NCI-H345 treated with DMSO at 0.1 percent for 48 hours (cell line): Measurements from ENCODE around the gene WHAMM.

Experiments
- DNase-seq: peaks from one replicate; lab custom pipeline; 2025; ENCODE audit not compliant: unreplicated experiment; lab: John Stamatoyannopoulos, UW

WHAMM gene

DNA sequence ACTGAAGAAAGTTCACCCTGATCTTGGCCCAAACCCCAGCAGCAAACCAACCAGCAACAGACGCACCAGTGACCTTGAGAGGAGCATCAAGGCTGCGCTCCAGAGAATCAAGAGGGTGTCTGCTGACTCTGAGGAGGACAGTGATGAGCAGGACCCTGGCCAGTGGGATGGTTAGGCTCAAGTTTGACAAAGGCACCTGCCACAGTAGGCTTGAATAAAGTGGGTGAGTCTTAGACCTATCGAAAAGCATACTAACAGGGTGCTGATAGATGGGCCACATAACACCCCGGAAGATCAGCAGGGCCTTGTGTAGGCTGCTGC, 23.9 kb downstream of the WHAMM start:
- DNase-seq, result no peak

DNA sequence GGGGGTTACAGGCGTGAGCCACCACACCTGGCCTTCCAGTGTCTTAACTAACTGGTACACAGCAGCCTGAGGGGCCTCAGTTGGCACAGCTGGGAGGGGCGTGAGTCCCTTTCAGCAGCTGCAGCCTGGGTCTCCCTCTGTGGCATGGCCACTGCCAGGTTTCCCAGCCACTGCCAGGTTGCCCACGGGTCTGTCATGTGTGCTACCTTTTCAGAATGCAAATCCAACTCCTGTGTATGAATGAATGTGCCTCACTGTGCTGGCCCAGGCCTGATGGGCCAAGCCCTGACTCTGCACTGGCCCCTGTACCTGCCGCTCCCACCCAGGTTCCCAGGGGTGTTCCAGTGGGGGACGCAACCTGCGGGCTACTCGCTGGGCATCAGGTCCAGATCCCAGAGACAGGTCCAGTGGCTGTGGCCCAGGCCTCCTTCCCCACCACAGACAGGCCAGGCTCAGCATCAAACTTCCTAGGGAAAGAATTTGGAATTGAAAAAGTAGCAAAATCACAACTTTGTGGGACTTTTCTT, 26.0 kb downstream of the WHAMM start:
- no peak for DNase-seq

DNA sequence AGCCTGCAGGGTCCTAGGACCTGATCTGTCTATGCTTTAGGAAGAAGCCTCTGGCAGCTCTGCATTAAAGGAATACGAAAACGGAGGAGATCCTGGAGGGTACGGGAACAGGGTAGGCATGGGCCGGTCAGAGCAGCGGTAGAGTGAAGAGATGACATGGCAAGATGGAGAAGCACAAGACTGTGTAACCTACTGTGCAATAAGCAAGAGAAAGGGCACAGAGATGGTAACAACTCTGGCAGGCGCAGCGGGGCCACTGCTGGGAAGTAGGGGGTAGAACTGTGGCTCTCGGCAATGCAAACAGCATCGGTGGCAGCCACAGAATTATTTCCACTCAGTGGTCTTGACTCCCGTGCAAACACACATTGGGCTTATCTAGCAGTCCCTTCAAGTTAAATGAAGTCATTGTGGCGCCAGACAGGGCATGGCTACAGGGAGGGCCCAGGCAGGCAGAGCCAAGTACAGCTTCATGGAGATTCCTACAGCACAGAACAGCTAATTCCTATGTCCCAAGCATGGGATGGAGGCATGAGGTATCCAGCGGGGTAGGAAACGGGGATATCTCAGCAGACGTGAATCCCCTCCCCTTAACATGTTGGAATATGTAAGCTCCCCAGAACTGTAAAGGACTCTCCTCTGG, 28.8 kb downstream of the WHAMM start:
- no peak for DNase-seq

DNA sequence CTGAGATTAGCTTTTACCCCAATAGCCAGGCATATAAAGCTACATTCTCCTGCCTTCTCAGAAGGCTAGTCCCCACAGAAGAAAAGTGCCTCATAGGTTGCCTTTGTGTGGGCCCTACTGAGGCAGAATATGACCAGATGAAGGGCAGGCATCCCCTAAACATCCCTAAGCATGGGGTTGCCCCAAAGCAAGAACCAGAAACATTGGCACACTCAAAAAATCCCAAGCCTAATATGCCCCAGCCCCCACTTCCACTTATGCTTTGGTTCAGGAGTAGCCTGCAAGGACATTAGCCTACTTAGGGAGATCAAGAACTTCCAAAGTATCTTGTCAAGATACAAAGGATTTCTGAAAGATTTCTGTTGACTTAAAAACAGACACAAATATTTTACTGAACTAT, 29.7 kb downstream of the WHAMM start:
- no peak for DNase-seq

DNA sequence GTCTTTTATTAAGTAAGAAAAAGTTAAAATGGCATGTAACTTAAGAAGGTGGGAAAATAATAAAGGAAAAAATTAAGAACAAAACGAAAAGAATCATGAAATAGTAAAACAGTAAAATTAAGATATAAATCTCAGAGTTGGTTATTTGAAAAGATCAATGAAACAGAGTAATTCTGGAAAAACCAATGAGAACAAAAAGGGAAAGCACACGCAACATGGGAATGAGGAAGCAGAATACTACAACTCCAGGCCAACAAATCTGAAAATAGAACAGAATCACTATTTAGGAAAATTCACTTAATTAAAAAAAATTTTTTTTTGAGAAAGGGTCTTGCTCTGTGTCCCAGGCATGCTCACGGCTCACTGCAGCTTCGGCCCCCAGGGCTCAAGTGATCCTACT, 30.7 kb downstream of the WHAMM start:
- no peak for DNase-seq

DNA sequence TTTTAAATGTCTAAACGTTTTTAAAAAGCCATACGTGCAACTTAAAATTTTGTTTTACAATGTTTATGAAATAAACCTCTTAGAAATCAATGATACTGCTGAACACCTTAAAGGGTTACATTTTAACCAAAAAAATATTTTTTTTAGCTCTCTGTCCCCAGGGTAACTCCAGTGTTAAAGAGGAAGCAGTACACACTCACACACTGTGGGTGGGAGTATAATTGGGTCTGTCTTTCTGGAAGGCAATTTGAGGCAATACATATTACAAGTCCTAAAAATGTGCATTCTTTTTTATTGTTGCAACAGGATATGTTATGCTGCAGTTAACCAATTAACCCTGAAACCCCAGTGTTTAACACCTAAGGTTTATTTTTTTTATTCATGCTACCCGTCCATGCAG, 34.1 kb downstream of the WHAMM start:
- no peak for DNase-seq

DNA sequence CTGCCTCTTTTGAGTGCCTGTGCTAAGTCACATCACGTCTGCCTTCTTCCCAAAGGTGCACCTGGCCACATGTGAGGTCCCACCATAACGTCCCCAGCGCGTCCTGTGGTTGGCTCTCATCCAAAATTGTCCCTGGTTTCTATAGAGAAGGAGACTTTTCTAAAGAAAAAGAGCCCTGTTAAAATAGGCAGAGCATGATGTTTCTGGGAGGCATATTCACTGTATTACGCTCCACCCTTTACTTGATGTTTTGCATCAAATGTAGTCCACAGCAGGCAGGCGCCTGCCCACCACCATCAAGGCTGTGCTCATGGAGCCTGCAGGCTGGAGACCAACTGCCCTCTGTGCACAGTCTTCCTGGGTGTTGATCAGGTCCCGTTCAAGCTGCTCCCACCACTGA, 36.3 kb downstream of the WHAMM start:
- no peak for DNase-seq

DNA sequence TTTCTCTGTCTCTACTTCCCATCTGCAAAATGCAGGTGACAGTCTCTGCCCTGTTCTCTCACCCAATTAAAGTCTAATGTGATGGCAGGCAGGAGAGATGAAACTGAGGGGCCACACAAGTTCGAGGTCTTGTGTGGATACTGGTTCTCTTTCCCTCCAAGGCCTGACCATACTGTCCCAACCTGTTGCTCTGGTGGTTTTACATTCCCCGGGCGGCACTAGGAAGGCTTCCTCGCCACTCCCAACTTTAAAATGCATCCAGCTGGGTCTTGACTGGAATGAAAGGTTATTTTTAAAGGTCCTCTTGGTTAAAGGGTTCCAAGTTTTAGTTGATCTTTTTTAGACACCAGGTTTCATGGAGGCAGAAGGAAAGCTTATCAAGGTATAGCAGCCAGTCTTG, 37.2 kb downstream of the WHAMM start:
- DNase-seq, result no peak

DNA sequence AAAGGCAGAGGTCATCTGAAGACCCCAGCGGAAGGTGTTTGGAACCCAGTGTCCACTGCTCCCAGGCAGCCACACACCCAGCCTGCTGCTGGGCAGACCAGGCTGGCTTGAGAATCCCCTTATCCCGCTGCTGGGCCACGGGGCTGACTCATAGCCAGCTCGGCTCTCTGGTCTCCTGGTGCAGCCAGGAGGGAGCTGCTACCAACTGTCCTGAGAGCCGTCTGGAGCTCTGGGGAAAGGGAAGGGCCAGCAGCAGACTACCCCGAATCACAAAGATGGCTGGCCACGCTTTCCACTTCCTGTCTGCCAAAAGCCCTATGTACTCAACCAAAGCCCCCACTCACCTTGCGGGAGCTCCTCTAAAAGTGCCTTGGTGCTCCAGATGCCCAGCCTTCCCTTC, 38.3 kb downstream of the WHAMM start:
- no peak for DNase-seq

DNA sequence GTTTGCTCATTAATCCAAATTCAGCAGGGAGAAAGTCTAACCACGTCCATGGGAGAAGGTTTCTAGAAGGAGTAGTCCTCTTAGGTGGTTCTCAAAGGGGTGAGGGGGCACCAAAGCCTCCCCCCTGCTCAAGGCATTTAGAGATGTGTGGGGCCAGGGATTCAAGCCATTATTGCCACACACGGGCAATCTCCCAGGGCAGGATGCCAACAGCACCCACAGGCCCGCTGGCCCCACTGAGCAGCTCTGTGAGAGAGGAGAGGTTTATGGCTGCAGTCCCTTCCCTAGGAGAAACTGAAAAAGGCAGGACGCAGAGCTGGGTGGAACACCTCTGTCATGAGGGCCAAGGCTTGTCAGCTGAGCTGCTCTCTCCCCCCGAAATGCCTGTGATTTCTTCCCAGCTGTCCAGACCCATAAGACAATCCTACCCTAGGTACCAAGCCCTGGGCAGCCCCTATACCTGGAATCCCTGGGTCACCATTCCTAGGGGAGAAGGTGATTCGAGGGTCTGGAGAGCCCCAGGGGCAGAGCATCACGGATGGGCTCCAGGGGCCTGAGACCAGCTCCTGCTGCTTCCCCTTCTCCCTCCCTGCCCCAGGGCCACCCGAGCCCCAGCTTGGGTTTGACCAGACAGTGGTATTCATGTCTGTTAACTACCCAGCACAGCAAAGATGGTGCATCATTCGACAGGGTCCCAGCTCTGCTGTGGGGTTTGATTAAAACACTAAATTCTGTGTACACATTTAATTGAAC, 39.0 kb downstream of the WHAMM start:
- no peak for DNase-seq

DNA sequence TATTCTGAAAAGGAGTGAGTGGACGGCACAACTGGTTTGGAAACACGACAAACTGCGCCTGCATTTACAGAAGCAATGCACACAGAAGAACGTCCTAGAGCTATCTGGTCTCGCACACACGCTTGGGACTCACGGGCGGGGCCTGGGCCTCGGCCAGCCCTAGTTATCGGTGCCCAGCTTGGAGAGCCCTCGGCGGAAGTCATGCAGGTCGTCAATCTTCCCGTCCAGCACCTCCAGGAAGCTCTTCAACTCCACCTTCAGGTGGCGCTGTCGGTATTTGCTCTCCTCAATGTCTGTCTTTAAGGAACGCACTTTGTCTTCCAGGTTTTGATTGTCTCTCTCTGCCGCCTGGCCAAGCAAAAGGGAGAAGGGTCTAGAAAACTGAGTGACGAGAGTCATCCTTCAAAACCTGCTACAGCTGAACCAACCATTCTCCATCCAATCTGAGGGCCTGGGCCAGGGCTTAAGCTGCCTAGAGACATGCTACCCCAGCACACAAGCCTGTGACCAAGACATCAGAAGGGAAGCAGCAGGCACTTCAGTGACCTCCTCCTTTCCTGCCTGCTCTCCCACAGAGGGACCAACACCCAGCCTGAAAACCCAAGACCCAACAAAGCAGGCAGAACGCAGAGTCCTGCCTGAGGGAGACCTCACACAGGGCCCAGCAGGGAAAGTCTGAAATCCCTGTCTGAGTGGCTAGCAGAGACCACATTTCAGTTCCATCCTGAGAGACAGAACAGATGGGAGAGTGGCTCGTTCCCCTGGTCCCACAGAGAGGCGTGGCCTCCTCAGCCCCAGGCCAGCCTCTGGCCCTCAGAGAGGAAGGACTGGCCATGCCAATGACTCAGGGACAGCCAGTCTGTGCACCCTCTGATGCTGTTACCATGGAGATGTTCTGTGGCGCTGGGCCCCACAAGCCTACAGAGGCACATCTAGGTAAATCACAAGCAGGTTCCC, 40.4 kb downstream of the WHAMM start:
- no peak for DNase-seq

DNA sequence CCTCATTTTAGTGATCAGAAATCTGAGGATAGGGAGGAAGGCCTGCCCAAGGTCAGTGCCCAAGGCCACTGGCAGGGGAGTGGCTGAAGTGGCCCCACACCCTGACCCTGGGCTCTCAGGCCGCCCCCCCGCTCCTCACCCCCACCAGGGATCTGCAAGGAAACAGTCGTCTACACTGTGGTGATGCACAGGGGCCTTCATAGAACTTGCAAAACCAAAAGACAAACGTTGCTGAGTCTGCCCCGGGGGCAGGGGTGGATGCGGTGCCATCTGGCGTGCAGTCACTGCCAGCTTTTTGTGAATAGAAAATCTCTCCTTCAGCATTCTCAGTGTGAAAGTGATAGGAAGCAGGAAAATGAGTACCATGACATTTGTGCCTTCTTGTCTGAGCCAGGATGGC, 41.3 kb downstream of the WHAMM start:
- no peak for DNase-seq

DNA sequence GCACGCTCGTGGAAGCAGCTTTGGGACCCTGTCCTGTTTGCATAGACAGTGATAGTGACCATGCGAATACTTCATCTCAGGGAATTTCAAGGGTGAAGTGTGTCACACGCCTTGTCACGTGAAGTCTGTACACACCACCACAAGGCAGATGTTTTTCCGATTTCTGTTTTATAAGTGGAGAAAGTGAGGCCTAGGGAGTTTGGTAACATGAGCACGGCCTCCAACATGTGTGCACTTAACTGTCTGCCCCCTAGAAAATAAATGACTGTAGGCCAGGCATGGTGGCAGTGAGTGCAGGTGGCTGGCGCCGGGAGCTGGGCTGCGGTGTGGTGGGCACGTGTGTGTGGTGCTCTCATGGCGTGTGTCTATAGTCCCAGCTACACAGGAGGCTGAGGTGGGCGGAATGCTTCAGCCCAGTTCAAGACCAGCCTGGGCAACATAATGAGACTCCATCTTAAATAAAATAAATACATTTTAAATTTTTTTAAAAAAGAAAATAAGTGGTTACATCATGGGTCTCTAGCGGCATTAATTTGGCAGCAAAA, 42.0 kb downstream of the WHAMM start:
- no peak for DNase-seq

DNA sequence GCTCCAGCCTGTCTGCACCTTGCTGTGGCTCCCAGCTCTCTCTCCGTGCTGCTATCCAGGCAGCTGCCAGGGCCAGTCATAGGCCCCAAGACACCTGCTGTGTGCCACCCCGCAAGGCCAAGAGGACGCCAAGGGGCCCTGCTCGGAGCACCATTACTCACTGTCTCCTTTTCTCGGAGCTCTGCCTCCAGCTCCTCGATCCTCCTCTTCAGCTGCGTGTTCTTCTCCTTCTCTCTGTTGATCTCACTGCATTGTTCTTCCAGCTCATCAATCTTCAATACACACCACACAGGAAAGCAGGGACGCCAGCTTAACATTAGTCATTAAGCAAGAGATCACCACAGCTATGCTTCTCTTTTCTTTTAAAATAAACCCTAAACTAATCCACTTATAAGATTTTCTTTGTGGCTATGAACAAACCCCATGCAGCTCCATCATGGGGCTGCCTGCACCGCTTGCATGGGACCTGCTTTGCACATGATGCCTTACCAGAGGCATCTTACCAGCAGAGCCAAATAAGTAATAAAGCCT, 42.6 kb downstream of the WHAMM start:
- DNase-seq, result no peak

DNA sequence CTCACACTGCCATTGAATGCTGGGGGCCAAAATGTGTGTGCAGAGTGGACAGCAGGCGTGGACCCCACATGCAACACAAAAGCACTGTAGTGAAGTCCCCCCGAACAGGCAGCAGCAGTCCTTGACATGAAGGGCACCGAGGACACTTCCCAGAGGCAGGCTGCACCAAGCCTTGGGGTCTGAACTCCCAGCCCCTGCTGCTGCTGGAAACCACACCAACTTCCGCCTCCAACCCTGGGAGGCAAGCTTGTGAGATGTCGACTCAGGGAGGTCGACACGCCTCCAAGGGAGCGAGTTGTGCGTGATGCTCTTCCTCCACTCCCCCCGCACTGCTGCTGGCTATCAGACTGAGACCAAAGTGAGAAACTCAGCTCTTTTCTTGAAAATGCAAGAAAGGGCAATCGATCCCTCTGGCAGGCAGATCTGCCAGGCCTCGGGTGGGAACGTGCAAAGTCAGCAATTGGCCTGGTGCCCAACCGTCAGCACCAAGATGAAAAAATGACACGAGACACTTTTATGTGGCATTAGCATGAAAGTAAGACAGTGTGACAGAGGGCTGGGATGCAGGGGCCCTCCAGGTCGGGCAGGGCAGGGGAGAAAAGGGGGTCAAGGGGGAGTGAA, 43.6 kb downstream of the WHAMM start:
- no peak for DNase-seq

DNA sequence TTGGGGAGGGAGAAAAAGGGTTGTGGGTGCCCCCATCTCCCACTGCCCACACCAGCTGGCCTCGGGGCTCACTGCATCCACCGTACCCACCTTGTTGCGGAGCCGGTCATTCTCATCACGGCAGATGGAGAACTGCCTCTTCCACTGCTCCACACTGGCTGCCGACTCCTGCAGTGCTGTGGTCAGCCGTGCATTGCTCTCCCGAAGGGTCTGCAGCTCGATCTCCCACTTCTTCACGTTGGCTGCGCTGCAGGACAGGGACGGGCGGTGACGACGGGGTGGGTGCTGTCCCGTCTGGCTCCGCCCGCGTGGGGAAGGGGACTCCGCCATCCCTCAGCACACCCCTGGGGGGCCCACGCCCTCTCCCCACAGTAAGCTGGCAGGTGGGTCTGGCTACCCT, 45.1 kb downstream of the WHAMM start:
- no peak for DNase-seq

DNA sequence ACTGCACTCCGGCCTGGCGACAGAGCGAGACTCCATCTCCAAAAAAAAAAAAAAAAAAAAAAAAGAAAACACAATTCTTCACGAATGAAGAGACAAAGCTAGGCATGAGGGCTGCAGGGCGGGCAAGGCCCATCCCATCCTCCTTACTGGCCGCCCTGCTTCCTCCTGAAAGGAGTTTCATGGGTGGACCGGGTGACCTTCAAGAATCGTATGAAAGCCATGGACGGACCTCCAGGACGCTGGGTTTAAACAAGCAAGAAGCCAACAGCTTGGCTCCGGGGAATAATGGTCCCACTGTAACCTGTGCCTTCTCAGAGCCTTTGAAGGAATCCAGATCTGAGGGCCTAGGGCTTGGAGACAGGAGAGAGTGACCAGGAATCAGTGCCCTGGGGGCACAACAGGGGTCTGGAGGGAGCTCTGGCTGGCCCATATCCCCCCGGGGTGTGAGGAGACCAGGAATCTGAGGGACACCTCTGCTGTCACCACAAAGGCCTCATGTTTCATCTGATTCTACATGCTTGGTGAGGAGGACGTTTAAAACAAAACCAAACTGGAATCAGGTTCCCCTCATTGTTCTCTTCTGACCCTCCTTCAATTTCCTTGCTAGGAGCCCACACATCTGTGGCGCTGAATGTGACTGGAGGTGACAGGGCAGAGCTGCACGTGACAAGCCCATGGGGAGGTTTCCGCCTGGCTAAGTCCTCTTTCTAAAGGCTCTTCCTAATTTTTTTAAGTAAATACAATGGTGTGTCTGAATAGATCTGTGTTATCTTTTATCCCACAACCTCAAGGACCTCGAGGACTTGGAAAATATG, 46.1 kb downstream of the WHAMM start:
- no peak for DNase-seq

DNA sequence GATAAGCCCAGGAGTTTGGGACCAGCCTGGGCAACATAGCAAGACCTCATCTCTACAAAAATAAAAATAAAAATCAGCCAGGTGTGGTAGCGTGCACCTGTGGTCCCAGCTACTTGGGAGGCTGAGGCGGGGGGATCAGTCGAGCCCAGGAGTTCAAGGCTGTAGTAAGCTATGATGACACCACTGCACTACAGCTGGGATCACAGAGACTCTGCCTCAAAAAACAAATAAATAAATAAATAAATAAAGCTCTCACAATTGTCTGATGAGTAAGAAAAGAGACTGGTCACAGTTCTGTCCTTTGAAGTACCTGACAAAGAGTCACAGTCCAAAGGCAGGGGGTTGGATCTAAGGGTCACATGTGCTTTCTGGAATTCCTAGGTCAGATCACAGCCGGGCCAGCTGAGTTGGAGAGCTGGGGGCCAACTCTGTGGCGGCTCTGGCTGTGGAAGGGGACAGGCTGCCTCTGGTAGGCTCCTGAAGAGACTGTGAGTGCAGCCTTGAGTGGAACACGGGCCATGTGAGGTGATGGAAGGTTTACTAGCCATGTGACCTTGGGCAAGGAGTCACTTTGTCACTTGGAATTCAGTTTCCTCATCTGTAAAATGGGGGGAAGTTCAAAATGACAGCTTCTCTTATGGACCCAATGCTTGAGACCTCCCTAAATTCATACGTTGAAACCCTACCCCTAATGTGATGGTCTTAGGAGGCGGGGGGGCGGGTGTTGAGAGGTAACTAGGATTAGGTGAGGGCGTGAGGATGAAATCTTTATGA, 47.2 kb downstream of the WHAMM start:
- DNase-seq, result no peak

DNA sequence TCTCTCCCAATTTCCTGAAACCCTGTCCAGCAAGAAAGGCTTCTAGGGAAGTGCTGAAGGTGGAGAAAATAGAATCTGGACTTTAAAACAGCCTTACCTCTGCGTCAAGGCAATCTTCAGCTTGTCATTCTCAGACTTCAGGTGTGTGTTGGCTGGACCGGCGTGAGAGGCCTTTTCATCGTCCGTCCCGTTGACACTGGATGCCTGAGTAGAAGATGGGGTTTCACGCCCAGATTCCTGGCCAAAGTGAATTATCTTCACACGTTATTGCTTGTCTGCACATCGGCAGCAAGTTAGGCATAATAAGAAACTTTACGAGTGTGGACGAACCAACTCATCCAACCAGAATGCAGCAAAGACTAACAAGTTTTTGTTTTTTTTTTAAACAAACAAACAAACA, 49.5 kb downstream of the WHAMM start:
- DNase-seq, result no peak
